Fibroblast of upper back skin (primary cell): Measurements from ENCODE around the gene ATRNL1.
A peak's percentile ranks its signal among the peaks of the same experiment; 100 is the strongest.
"Not testable (repeated sequence)": the region's sequence is repeated elsewhere in the genome, so short reads cannot be mapped to it uniquely, and the experiment has no call there.

Experiments used
- DNase-seq: peaks from one replicate; pipeline ENCODE4 v3.0.0-alpha.2; 2013

ATRNL1 gene

GRCh38 chr10:115436999-115437398, 343.8 kb downstream of the ATRNL1 start:
- DNase-seq: no peak

GRCh38 chr10:115441907-115442545, 348.9 kb downstream of the ATRNL1 start:
- DNase-seq: no peak

GRCh38 chr10:115456812-115457211, 363.6 kb downstream of the ATRNL1 start:
- no peak for DNase-seq

GRCh38 chr10:115483294-115483693, 390.1 kb downstream of the ATRNL1 start:
- no peak for DNase-seq

- no peak for DNase-seq
Measured at GRCh38 chr10:115491526-115492140, 398.5 kb downstream of the ATRNL1 start.

- DNase-seq: no peak
Measured at GRCh38 chr10:115503546-115503945, 410.4 kb downstream of the ATRNL1 start.

- no peak for DNase-seq
Measured at GRCh38 chr10:115514895-115515294, 421.7 kb downstream of the ATRNL1 start.

- DNase-seq: no peak
Measured at GRCh38 chr10:115525141-115525540, 432.0 kb downstream of the ATRNL1 start.

GRCh38 chr10:115527682-115528081, 434.5 kb downstream of the ATRNL1 start:
- not testable (repeated sequence) for DNase-seq

- DNase-seq: not testable (repeated sequence)
Measured at GRCh38 chr10:115536401-115536800, 443.2 kb downstream of the ATRNL1 start.

- no peak for DNase-seq
Measured at GRCh38 chr10:115539142-115539762, 446.1 kb downstream of the ATRNL1 start.

- DNase-seq: no peak
Measured at GRCh38 chr10:115555887-115556402, 462.8 kb downstream of the ATRNL1 start.

- DNase-seq: no peak
Measured at GRCh38 chr10:115558252-115558651, 465.1 kb downstream of the ATRNL1 start.

- no peak for DNase-seq
Measured at GRCh38 chr10:115566867-115567266, 473.7 kb downstream of the ATRNL1 start.

- DNase-seq: no peak
Measured at GRCh38 chr10:115572740-115573455, 479.7 kb downstream of the ATRNL1 start.

GRCh38 chr10:115580239-115580638, 487.1 kb downstream of the ATRNL1 start:
- no peak for DNase-seq

GRCh38 chr10:115593060-115593459, 499.9 kb downstream of the ATRNL1 start:
- DNase-seq: no peak

- peak; percentile 28 for DNase-seq
Measured at GRCh38 chr10:115604627-115605026, 511.5 kb downstream of the ATRNL1 start.

GRCh38 chr10:115606086-115606485, 512.9 kb downstream of the ATRNL1 start:
- DNase-seq: peak; percentile 63

GRCh38 chr10:115606741-115607140, 513.6 kb downstream of the ATRNL1 start:
- DNase-seq: no peak

- peak; percentile 66 for DNase-seq
Measured at GRCh38 chr10:115624448-115624847, 531.3 kb downstream of the ATRNL1 start.

GRCh38 chr10:115628616-115629015, 535.5 kb downstream of the ATRNL1 start:
- no peak for DNase-seq

- DNase-seq: no peak
Measured at GRCh38 chr10:115638246-115638645, 545.1 kb downstream of the ATRNL1 start.
